GM12892 (cell line): ENCODE measurements around the gene TIGD6.

Source experiments
- POLR2A ChIP-seq: IDR thresholded peaks from 2 replicates; pipeline ENCODE4 v1.6.1; 2011; ENCODE audit warnings: low read depth, low read length, control low read depth
- POLR2AphosphoS5 ChIP-seq: IDR thresholded peaks from 2 replicates; pipeline ENCODE4 v1.6.1; 2011; ENCODE audit warnings: low read depth, low read length, control low read depth

- TF ChIP-seq POLR2A (no peak), POLR2AphosphoS5 (no peak)
Measured at GRCh38 chr5:150045549-150045948, 45.1 kb upstream of the TIGD6 start.
